Activated T-cell treated with anti-CD3 and anti-CD28 coated beads, Interleukin-2, amount 50 U/mL, for 72 hours (primary cell): ENCODE results near the gene PPM1J. TPM values are rescaled to one million over a fixed set of nuclear protein-coding genes. Genes with fewer than 3 reads are reported as not detected.

Experiments
- ATAC-seq, 2 donors: fragments of 150-1000 bp; cut with Tn5 transposase; replicated peaks in 1 of 2; 2 replicates each; pipeline ENCODE4 v1.10.0; 2021; ENCODE audit warnings: moderate library complexity in 2 of 2, mild to moderate bottlenecking in 1 of 2
- DNase-seq, 2 donors: peaks; one replicate each; pipeline ENCODE4 v3.0.0; 2021 to 2022; ENCODE audit warnings: mixed read lengths in 1 of 2
- H3K27ac Mint-ChIP-seq: one replicate; pipeline ENCODE4 v1.8.0; 2022; ENCODE audit warnings: mild to moderate bottlenecking, moderate library complexity, mixed read lengths
- H3K27me3 Mint-ChIP-seq: one replicate; pipeline ENCODE4 v1.8.0; 2022; ENCODE audit warnings: low read depth, mixed read lengths
- H3K36me3 Mint-ChIP-seq, 2 donors: one replicate each; pipeline ENCODE4 v1.8.0; 2022; ENCODE audit warnings: mixed read lengths in 2 of 2, mild to moderate bottlenecking in 1 of 2; ENCODE audit not compliant: insufficient read depth in 2 of 2
- H3K4me1 Mint-ChIP-seq: one replicate; pipeline ENCODE4 v1.8.0; 2022; ENCODE audit warnings: low read depth, mixed read lengths
- H3K4me3 Mint-ChIP-seq, 2 donors: one replicate each; pipeline ENCODE4 v1.8.0; 2022; ENCODE audit warnings: mild to moderate bottlenecking in 2 of 2, mixed read lengths in 2 of 2, moderate library complexity in 2 of 2
- H3K9me3 Mint-ChIP-seq, 2 donors: one replicate each; pipeline ENCODE4 v1.8.0; 2022; ENCODE audit warnings: mixed read lengths in 2 of 2
- total RNA-seq, 2 donors: library from RNA; stranded (reverse); gene quantifications; one replicate each; pipeline ENCODE4 v1.2.3, GENCODE V29; 2022

PPM1J gene, protein sequence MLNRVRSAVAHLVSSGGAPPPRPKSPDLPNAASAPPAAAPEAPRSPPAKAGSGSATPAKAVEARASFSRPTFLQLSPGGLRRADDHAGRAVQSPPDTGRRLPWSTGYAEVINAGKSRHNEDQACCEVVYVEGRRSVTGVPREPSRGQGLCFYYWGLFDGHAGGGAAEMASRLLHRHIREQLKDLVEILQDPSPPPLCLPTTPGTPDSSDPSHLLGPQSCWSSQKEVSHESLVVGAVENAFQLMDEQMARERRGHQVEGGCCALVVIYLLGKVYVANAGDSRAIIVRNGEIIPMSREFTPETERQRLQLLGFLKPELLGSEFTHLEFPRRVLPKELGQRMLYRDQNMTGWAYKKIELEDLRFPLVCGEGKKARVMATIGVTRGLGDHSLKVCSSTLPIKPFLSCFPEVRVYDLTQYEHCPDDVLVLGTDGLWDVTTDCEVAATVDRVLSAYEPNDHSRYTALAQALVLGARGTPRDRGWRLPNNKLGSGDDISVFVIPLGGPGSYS
- total RNA-seq, result 1 to 10 TPM; 1.2 to 1.3 TPM

DNA sequence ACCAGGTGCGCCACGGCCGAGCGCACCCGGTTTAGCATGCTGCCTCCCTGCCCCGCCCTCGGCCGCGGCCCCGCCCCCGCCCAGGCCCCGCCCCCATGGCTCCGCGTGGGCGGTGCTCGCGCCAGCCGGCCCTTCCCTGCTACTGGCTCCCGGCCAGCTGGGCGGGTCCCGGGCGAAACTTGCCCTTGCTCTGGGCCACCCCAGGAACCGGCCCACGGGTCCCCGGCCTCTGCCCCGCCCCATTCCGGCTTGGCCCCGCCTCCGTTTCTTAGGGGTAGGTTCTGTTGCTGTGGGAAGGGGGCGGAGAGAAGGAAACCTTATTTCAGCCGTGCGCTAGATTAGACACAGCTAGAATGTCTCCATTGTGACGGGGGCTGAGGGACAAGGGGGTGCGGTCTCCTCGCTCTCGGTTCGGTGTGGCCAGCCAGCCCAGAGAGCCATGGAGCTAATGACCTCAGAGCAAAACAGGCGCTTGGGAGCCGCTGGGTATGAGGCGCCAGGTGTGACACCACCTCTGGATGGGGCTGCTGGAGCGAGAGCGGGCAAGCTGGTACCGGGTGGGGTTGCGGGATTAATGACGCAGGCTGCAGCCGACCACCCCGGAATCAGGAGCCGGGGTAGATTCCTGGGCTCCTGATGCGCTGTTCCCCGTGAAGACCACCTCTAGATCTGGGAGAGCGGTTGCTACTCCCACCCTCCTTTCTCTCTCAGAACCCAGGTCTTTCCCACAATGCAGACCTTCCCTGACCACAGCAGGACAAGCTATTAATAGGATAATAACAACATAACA, at the start of gene PPM1J:
Gene PPM1J (minus strand): TSS at position 69 of the 790 bp plus-strand sequence. CDS start 31 bp downstream, at position 38.
- peak within 1 kb of the TSS; percentile 87 to 90 for H3K4me3 Mint-ChIP-seq
- ATAC-seq, result peak; percentile 87 to 88
- H3K36me3 Mint-ChIP-seq, result no peaks in the 10 kb centered on the region
- peaks cover 28% of the 10 kb centered on the region for H3K4me1 Mint-ChIP-seq
- no peak within 1 kb of the TSS for H3K27ac Mint-ChIP-seq
- peaks cover 50% of the 10 kb centered on the region for H3K27me3 Mint-ChIP-seq
- H3K9me3 Mint-ChIP-seq, result no peaks in the 10 kb centered on the region
- DNase-seq, result peak; percentile 98 to 99

DNA sequence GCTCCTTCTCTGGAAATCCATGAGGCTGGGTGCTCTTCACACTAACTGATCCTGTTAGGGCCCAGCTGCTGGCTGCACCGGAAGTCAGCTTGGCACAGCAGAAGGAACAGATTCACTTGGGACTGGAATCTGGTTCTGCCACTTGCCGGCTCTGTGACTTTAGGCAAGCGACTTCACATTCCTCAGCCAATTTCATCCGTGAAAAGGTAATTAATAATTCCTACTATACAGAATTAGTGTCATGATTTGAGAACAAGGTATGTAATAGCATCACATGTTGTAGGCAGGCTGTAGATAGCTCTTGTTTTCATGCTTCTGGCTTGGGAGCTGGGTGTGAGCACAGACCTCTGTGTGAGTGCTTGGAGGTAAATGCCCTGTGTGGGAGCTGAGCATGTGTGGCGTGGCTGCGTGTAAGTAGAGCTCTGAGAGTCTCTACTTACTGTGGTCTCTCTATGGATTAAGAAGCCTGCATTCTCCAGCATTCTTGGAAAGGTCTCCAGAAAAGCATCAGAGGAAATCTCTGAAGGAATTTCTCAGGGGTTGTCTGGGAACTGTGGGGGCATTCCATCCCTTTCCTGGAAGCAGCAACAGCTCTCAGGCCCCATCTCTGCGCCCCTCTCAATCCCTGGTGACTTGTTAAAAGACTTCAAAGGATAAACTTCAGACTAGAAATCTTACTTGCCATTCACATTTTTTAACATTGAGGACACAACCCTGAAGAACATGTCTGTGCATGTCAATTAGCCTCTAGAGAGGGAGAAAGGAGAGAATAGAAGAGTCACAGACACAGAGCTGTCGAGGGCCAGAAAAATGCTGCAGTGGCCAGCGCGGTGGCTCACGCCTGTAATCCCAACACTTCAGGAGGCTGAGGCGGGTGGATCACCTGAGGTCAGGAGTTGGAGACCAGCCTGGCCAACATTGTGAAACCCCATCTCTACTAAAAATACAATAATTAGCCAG, 47.7 kb upstream of the PPM1J start:
- H3K9me3 Mint-ChIP-seq, result no peaks in the 10 kb centered on the region

DNA sequence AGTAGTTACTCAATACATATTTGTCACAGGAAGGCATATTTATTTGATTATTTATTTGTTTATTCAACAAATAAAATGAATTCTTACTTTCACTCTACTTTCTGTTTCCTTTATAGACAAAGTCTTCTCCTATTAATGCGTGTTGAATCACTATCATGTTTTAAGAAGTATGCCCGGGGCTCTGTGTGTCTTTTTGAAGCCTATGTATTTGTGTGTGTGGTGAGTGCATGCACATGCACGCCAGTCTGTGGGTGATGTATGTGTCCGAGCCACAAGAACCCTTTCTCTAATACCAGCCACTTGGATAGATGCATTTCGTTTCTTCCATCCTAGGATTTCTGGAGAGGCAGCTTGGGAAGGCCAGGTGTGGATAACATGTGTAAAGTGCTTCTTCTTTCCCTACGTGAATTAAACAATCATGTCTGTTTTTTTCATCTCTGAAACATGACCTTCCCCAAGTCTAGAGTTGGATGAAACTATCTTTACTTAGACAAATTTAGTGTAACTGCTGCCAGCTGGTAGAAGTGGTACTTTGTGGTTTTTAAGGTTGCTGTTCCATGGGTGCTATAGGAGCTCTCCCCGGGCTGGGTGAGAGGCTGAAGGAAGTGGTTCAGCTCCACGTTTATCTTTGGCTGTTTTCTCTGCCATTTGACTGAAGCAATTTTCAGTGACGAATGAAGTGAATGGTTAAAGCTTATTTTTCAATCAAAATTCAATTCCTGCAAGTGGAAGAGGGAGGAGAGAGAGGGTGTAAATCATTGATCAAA, 46.8 kb upstream of the PPM1J start:
- ATAC-seq, result no peak
- H3K27ac Mint-ChIP-seq, result no peak overlapping the region
- no peaks in the 10 kb centered on the region for H3K36me3 Mint-ChIP-seq
- peaks cover 13% of the 10 kb centered on the region for H3K27me3 Mint-ChIP-seq
- DNase-seq, result no peak
- no peaks in the 10 kb centered on the region for H3K9me3 Mint-ChIP-seq
- peaks cover 8% of the 10 kb centered on the region for H3K4me1 Mint-ChIP-seq
- H3K4me3 Mint-ChIP-seq, result no peak overlapping the region

More for the DNA sequence above, 47.7 kb upstream of the PPM1J start:
- ATAC-seq (no peak), DNase-seq (no peak)
- Mint-ChIP-seq H3K4me3 (no peak overlapping the region), H3K36me3 (no peaks in the 10 kb centered on the region), H3K27me3 (peaks cover 19% of the 10 kb centered on the region), H3K4me1 (peaks cover 8% of the 10 kb centered on the region), H3K27ac (no peak overlapping the region)

DNA sequence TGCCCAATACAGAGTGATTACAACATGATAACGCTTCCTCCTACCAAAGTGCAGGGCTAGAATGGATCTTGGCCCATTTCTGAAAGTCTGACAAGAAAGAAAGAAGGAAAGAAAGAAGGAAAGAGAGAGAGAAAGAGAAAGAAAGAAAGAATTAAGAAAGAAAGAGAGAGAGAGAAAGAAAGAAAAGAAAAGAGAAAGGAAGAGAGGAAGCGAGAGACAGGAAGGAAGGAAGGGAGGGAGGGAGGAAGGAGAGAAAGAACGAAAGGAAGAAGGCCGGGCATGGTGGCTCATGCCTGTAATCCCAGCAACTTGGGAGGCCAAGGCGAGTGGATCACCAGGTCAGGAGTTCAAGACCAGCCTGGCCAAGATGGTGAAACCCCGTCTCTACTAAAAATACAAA, 44.1 kb upstream of the PPM1J start:
- no peak for ATAC-seq
- H3K27ac Mint-ChIP-seq, result no peak overlapping the region
- H3K9me3 Mint-ChIP-seq, result peaks cover 0 to 3% of the 10 kb centered on the region in 2 donors
- H3K4me3 Mint-ChIP-seq, result no peak overlapping the region
- peaks cover 8% of the 10 kb centered on the region for H3K4me1 Mint-ChIP-seq
- H3K36me3 Mint-ChIP-seq, result peaks cover 0 to 1% of the 10 kb centered on the region in 2 donors
- peaks cover 18% of the 10 kb centered on the region for H3K27me3 Mint-ChIP-seq
- DNase-seq, result no peak

DNA sequence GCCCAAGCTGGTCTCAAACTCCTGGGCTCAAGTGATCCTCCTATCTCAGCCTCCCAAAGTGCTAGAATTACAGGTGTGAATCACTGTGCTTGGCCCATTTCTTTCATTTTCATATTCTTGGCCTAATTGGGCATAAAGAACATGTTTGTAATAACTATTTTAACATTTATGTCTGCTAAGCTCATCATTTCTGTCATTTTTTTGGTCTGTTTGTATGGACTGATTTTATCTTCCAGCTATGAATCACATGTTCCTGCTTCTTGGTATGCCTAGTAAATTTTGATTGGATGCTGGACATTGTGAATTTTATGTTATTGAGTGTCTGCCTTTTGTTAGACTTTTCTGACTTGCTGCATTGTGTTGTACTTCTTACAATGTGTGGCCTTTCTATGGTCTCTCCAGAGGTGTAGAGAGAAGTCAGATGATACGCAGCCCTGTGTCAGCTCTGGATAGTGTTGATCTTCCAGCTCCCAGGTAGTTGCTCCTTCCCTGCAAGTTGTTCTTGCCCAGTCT, 39.0 kb upstream of the PPM1J start:
- Mint-ChIP-seq H3K4me3 (no peak overlapping the region), H3K9me3 (peaks cover 2 to 5% of the 10 kb centered on the region in 2 donors), H3K36me3 (peaks cover 3 to 4% of the 10 kb centered on the region in 2 donors), H3K27me3 (peaks cover 30% of the 10 kb centered on the region), H3K4me1 (no peaks in the 10 kb centered on the region), H3K27ac (no peak overlapping the region)
- ATAC-seq, result no peak
- no peak for DNase-seq

DNA sequence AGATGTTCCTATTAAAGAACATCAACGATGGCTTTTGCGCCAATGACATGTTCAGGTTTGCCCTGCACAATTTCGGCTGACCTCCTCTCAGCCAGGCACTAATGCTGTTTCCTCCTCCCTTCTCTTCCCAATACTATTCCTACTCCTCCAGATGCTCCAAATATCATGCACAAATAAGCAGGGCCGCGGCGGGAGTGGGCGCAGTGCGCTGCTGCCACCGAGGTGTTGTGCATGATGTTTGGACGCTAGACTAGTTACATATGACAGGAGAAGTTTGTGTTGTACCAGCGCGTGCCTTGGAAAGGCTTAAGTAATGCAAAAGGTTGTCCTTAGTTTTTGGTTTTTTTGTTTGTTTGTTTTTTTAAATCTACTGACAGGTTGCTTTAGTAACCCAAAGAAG, 33.3 kb upstream of the PPM1J start:
- ATAC-seq (no peak), DNase-seq (no peak)
- peaks cover 0 to 1% of the 10 kb centered on the region in 2 donors for H3K9me3 Mint-ChIP-seq
- peaks cover 6% of the 10 kb centered on the region for H3K4me1 Mint-ChIP-seq
- H3K36me3 Mint-ChIP-seq, result peaks cover 0 to 2% of the 10 kb centered on the region in 2 donors
- H3K4me3 Mint-ChIP-seq, result no peak overlapping the region
- peaks cover 48% of the 10 kb centered on the region for H3K27me3 Mint-ChIP-seq
- no peak overlapping the region for H3K27ac Mint-ChIP-seq

DNA sequence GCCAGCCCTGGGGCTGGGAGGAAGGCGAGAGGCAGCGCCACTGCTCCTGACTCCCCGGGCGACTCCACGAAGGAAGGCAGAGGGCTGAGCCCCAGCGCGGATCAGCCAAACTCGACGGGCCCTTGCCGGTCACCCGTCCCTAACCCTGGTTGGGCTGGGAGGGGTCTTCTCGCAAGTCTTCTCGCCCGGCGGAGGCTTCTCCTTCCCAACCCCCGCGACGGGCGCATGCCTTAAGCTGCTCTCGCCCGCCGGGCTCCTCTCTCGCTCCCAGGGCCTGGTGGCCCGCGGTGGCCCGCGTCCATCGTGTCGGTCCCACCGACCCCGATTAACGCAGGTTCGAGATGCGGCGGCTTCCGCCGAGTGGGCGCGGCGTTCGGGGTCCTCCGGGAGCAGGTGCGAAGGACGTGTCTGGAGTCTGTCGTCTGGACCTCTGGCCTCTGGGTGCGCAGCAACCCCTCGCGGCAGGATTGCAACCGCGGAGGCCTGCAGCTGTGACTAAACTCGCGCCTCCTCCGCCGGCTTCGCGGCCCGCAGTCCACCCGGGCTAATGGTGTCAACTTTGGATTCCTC, 29.0 kb upstream of the PPM1J start:
- no peak overlapping the region for H3K27ac Mint-ChIP-seq
- ATAC-seq (peak; percentile 29 to 30), DNase-seq (peak; percentile 2 to 6)
- peaks cover 3% of the 10 kb centered on the region in 2 donors for H3K36me3 Mint-ChIP-seq
- peaks cover 76% of the 10 kb centered on the region for H3K27me3 Mint-ChIP-seq
- peaks cover 0 to 1% of the 10 kb centered on the region in 2 donors for H3K9me3 Mint-ChIP-seq
- peaks cover 6% of the 10 kb centered on the region for H3K4me1 Mint-ChIP-seq
- H3K4me3 Mint-ChIP-seq, result peak overlapping the region; percentile 54 to 66

DNA sequence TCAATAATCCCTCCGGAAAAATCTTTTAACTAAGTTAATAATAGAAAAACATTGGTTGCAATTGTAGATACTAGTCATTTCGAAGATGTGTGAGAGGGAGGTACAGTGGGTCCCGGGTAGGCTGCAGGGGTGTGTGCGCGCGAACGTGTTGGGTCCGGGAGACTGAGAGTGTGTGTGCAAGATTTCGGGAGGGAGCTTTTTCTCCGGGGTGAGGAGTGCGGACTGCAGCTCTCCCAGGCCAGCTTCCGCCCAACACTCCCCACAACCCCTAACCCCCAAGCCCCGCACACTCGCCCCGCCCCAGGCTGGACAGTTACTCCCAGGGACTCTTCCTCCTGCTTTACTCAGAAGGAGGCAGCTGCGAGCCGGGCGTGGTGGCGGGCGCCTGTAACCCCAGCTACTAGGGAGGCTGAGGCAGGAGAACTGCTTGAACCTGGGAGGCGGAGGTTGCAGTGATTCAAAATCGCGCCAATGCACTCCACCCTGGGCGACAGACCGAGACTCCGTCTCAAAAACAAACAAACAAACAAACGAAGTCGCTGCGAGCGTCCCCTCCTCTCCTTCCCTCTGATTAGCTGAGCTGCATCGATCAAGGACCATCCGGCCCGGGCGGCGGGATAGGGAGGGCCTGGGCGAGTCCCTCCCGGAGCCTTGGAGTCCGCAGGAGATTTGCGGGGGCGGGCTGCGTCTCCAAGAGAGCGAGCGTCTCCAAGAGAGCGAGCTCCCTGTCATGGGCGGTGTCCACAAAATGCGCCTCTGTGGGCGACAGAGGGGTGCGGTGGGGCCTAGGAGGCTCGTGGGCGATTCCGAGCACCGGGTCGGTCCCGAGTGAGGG, 28.3 kb upstream of the PPM1J start:
- H3K9me3 Mint-ChIP-seq, result peaks cover 0 to 1% of the 10 kb centered on the region in 2 donors
- peaks cover 77% of the 10 kb centered on the region for H3K27me3 Mint-ChIP-seq
- DNase-seq (peak in 1 of 2 donors; percentile 4), ATAC-seq (peak; percentile 7 to 15)
- H3K4me3 Mint-ChIP-seq, result peak overlapping the region; percentile 31 to 54
- peaks cover 6% of the 10 kb centered on the region for H3K4me1 Mint-ChIP-seq
- peaks cover 3% of the 10 kb centered on the region in 2 donors for H3K36me3 Mint-ChIP-seq
- no peak overlapping the region for H3K27ac Mint-ChIP-seq

DNA sequence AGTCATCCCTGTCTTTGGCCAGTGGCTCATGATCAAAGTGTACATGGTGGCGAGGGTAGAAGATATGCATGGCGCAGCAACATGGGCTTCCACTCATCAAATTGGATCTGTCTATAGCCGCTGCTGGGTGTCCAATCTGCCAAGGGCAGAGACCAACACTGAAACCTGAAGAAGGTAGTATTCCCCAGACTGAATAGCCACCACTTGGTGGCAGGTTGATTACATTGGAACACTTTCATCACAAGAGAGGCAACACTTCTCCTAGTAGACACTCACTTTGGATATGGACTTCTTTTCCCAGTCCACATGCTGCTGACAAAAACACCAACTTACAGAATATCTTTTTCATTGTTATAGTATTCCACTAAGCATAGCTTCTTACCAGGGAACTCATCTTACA, 22.4 kb upstream of the PPM1J start:
- Mint-ChIP-seq H3K4me3 (no peak overlapping the region), H3K27ac (no peak overlapping the region), H3K9me3 (no peaks in the 10 kb centered on the region), H3K4me1 (peaks cover 16% of the 10 kb centered on the region), H3K27me3 (peaks cover 48% of the 10 kb centered on the region), H3K36me3 (peaks cover 0 to 2% of the 10 kb centered on the region in 2 donors)
- no peak for DNase-seq
- ATAC-seq, result no peak

DNA sequence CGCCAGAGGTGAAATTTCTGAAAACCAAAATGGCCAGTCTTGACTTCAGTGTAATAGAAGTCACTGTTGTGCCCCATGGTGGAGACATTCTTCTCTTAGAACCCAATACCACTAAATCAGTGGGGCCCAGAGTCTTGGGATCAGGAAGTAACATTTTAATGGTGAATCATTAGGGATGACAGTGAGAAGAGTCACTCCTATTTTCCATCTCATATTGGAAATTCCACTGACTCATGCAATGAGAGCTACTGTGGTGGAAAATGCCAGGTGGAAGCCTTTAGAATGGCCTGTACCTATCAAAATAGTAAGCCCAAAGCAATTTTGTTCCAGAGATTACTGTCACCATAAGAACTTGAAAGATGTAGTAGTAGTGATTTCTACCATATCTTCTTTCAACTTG, 20.6 kb upstream of the PPM1J start:
- DNase-seq (peak in 1 of 2 donors; percentile 6), ATAC-seq (peak; percentile 82 to 95)
- H3K27me3 Mint-ChIP-seq, result peaks cover 30% of the 10 kb centered on the region
- H3K27ac Mint-ChIP-seq, result peak overlapping the region; percentile 51
- no peak overlapping the region for H3K4me3 Mint-ChIP-seq
- peaks cover 0 to 2% of the 10 kb centered on the region in 2 donors for H3K36me3 Mint-ChIP-seq
- no peaks in the 10 kb centered on the region for H3K9me3 Mint-ChIP-seq
- peaks cover 16% of the 10 kb centered on the region for H3K4me1 Mint-ChIP-seq

DNA sequence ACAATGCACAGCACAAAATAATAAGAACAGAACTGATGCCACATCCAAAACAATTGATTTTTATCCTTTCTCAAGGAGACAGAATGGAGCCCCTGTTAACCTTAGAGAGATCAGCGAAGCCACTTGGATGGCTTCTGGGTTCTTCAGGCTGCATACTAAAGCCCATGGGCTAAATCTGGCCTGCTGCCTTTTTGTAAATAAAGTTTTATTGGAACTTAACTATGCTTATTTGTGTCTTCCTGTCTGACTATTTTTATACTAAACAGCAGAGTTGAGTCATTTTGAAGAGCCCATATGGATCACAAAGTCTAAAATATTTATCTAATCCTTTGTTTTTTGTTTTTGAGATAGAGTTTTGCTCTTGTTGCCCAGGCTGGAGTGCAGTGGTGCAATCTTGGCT, 16.3 kb upstream of the PPM1J start:
- Mint-ChIP-seq H3K4me1 (peaks cover 6% of the 10 kb centered on the region), H3K4me3 (no peak overlapping the region), H3K27ac (no peak overlapping the region), H3K36me3 (no peaks in the 10 kb centered on the region), H3K27me3 (no peaks in the 10 kb centered on the region), H3K9me3 (no peaks in the 10 kb centered on the region)
- no peak for ATAC-seq
- DNase-seq, result no peak
